NCI-H510A (cell line): ENCODE results near the gene CCDC144A.
"Not testable (repeated sequence)": the region's sequence is repeated elsewhere in the genome, so short reads cannot be mapped to it uniquely, and the experiment has no call there.

Experiments used
- DNase-seq: peaks from one replicate; lab custom pipeline; 2025; lab: John Stamatoyannopoulos, UW

The CCDC144A gene

DNA sequence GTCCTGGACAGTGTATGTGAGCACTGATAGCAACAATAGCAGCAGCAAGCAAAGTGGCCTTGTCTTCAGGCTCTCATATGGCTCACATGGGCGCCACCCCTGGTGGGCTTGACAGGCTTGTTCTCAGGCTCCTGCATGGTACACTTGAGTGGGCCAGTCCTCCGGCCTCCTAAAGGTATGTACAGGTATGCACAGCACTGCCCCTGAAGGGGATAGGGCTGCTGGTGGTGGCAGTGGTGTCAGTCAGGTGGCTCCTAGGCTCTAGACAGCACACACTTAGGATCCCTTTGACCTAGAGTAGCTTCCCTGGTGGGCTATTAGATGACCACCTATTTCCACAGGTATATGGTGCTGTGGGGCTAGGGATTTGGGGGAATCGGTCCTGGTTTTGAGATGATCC, 67.5 kb downstream of the CCDC144A start:
- DNase-seq, result not testable (repeated sequence)

DNA sequence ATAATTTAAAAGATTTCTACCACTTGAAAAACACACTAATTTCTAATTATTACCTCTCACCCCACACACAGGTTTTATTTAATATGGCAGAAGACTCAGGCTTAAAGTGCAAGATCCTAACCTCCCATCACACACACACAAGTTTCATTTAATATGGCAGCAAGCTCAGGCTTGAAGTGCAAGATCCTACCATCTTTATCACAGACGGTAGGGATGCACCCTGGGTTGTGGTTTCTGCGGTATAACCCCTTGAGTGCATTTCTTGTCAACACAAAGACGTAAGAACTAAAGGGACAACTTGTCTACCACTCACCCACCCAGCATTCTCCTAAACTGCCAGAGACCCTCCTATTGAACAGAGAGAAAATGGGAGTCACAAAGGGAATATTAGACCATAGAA, 68.1 kb downstream of the CCDC144A start:
- not testable (repeated sequence) for DNase-seq

DNA sequence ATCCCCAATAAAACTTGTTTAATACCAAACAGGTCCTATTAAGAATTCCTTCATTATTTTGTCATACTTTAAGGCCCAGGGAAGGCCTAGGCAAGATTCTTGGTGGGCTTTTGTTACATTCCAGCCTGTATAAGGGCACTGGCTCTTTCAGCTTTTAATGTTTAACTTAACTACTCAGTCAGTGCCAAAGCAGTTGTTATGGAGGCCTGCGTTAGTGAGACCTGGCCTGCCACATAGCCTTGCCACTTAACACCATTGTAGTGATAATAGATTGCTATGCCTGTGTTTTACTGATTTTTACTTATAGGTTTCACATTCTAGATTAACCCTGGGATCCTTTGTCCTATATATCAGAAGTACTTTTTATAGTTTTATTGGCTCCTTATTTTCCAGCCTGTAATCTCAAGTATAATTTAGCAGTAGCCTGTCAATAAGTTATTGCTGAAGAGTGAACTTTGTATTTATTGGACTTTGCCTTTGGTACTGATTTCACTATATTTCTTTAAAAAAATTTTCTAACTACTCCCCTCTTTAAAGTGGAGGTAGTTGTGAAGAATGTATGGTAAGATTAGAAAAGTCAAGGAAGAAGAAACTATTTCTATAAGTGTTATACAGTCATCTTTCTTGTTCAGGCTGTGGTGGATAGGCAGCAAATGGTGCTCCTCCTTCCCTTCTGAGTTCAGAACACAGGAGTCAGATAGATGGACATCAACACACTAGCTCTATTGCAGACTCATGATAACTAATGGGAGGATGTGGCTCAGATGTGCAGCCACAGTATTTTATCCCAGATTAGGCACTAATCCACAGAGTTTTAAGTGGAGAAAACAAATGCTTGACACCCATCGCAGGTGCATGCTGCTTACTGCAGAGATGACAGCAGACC, 78.5 kb downstream of the CCDC144A start:
- not testable (repeated sequence) for DNase-seq

DNA sequence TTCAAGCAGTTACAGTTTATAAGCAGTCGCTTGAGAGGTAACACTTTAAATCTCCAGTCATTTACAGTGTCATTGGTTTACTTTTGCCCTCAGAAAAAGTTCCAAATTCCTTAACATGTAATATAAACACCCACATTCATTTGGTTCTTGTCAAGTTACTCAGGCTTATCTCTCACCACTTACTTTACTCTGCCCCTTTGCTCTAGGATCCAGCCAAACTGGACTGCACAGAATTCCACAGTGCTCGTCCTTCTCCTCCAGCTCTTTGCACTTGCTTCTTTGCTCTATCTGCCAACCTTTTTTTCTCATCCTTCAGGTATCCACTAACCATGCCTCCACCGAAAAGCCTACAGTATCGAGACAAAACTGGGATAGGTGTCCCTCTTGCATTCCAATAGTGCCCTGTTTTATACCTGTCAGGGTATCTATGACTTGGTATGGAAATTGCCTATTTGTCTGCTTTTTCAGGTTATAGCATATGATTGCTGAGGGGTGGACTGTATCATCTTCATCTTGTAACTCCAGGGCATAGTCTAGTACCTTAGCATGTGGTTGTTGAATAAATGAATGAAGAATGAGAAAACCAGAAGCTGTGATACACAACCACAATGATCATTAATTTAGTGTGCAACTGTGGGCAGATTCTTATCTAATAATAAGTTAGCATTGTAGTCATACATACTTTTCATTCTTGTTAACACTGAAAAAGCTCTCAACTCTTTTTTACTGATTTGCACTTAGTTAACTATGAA, 82.5 kb downstream of the CCDC144A start:
- not testable (repeated sequence) for DNase-seq

DNA sequence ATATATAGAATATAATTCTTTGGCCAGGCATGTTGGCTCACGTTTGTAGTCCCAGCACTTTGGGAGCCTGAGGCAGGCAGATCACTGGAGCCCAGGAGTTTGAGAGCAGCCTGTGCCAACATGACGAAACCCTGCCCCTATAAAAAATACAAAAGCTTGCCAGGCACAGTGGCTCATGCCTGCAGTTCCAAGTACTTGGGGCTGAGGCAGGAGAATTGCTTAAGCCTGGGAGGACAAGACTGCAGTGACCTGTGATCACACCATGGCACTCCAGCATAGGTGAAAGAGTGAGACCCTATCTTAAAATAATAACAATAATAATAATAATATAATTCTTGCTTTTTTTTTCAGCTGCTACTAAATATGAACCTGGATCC, 83.1 kb downstream of the CCDC144A start:
- not testable (repeated sequence) for DNase-seq

DNA sequence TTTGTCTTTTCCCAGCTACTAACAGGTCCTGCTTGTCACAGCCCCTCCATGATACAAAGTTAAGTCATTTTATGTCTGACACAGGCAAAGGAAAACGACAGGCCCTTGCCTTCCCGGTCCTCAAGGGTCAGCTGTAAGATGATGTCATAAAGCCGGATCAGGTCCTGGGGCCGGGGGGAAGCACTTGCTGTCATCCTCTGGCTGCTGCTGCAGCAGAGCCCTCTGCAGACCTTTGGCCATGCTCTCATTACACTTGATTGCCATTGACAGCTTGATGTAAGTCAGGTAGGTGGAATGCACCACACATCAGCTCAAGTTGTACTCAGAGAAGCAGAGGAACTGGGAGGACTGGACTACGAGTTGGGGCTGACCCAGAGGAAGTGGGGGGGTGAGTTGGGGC, 97.8 kb downstream of the CCDC144A start:
- DNase-seq, result not testable (repeated sequence)

DNA sequence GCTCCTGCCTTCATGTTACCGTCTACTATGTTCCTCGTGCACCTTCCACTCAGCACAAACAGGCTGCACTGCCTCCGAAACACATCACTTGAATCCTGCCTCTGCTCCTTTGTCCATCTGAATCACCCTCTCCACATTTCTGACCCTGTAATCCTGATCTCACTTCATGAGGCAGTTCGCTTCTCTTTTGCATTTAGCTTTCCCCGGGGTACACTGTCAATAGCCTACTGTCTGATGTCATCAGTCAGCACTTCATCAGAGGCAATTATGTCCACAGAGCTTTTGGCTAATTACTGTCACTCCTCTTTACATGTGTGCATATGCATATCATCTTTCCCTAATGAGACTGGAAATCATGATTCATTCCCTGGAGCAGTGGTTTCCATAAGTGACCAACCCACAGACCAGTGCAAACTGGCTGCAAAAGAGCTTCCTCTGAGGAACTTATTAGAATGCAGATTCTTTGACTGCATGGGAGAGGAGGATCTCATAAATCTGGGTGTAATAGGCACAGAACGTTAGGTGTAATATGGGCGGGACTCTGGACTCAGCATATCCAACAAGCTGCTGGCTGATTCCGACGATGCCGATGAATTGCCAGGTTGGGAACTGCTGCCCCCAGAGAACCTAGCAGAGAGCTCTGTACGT, 99.0 kb downstream of the CCDC144A start:
- not testable (repeated sequence) for DNase-seq

DNA sequence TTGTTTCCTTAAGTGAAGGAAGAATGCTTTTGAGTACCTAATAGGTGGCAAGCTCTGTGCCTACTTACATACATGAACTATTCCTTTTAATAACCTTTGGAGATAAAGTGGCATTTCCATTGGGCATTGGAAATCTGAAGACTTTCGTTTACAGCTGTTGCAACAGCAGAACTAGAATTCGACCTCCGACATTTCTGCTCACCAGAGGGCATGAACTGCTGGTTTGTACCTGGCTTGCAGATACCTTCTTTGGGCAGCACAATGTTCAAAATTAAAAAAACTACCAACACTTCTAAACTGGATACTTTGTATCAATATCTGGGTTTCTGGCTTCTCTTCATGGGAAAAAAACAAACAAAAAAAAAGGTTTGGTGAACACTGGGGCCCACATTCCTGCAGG, 99.6 kb downstream of the CCDC144A start:
- DNase-seq, result not testable (repeated sequence)

DNA sequence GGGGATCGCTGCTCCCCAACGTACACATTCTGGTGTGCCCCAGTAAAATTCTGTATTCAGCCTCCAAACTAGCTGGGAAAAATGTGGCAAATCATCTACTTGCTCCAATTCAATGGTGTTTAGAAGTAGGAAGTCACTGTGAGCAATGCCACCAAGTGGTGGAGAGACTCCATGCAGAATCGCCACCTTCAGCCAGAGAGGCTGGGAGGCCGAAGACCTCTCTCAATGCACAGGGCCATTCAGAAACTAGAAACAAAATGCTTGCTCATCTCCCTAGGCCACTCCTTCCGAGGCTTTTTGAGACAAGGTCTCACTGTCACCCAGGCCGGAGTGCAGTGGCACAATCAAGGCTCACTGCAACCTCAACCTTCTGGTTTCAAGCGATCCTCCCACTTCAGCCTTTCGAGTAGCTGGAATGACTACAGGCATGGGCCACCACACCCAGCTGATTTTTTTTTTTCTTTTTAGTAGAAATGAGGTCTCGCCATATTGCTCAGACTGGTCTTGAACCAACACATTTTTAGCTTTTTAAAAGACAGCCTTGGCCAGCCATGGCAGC, 100.4 kb downstream of the CCDC144A start:
- not testable (repeated sequence) for DNase-seq

DNA sequence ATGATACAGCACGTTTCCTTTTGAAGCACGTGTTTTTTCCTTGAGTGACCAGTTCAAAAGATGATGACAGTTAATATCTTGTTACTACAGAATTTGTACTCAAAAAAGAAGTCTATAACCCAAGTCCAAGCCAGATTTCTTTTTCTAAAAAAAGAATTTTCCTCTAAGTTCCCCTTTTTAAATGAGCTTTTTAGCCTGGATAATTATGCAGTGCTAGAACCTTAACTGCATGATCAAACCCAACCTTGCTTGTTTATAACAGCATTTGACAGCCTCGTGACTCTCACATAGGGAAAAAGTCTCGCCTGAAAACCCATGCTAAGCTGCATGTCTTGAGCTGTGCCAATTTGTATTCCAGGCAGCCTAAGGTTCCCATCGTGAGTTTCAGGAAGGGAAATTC, 104.2 kb downstream of the CCDC144A start:
- not testable (repeated sequence) for DNase-seq

DNA sequence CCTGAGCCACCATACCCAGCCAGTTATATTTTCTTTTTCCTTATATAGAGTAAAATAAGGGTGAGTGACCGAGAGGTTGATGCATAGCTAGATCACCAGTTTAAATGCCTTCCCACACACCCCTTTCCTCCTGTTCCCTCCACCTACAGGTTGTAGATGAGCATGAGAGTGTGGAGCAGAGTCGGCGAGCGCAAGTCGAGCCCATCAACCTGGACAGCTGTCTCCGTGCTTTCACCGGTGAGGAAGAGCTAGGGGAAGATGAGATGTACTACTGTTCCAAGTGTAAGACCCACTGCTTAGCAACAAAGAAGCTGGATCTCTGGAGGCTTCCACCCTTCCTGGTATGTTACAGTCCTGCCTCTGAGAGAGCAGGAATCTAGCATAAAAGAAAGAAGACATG, 105.9 kb downstream of the CCDC144A start:
- DNase-seq, result not testable (repeated sequence)

DNA sequence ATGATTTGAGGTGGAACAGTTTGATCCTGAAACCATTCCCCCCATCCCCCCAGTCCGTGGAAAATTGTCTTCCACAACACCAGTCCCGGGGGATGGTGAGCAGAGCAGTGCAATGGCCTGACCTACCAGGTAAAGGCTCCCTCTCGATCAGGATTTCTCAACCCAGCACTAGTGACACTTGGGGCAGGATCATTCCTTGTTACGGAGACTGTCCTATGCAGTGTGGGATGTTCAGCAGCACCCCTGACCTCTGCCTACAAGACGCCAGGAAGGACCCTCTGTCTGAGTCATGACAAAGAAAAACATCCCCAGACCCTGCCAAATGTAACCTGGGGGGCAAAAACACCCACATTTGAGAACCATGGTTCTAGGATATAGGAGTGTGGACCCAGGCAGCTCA, 114.8 kb downstream of the CCDC144A start:
- not testable (repeated sequence) for DNase-seq

DNA sequence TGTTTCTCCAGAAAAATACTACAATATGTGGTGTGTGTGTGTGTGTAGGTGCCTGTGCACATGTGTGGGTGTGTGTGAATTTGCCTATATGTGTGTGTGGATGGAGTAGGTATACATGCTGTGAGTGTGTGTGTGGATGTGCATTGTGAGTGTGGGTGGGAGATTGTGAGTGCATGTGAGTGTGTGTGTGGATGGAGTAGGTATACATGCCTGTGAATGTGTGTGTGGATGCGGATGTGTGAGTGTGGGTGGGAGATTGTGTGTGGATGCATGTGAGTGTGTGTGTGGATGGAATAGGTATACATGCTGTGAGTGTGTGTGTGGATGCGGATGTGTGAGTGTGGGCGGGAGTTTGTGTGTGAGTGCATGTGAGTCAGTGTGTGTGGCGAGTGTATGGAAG, 116.6 kb downstream of the CCDC144A start:
- DNase-seq, result not testable (repeated sequence)

DNA sequence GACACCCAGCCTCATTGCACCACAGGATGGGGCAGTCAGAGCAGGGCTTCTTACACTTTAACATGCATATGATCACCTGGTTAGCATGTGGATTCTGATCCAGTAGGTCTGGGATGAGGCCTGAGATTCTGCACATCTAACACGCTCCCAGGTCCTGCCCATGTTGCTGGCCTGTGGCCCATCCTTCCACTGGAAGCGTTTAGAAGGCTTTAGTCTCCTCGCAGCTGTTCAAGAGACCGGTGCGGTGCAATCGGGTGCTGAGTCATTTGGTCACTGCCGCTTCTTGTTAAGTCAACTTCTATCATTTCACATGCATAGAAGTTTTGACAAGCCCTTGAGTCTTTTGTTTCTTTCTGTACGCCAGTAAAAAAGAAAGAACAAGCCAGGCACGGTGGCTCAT, 117.6 kb downstream of the CCDC144A start:
- DNase-seq, result not testable (repeated sequence)

DNA sequence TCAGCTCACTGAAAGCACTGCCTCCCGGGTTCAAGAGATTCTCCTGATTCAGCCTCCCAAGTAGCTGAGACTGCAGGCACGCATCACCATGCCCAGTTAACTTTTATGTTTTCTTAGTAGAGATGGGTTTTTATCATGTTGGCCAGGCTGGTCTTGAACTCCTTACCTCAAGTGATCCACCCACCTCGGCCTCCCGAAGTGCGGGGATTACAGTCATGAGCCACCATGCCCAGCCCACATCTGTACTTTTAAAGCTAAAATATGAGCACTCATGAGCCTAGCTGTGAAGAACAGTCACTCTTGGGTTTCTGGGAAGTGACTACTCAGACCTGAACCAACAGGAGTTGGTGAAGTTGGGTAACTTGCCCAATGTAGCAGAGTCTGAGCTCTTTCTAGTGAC, 120.2 kb downstream of the CCDC144A start:
- not testable (repeated sequence) for DNase-seq

DNA sequence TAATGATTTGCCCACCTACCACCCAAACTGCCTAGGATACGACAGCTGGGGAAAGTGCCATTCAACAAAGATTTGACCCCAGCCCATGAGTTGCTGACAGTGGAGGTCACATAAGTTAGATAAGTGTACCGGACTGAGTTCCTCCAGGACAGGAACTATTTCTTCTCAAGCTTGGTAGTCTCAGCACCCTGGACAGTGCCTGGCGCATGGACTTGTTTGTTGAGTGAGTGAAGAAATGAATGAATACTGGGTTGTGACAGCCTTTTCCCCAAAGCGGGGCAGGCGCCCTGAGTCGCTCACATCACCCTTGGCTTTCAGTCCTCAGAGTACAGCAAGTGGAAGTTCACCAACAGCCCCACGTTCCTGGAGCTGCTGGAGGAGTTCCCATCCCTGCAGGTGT, 122.1 kb downstream of the CCDC144A start:
- DNase-seq, result not testable (repeated sequence)

DNA sequence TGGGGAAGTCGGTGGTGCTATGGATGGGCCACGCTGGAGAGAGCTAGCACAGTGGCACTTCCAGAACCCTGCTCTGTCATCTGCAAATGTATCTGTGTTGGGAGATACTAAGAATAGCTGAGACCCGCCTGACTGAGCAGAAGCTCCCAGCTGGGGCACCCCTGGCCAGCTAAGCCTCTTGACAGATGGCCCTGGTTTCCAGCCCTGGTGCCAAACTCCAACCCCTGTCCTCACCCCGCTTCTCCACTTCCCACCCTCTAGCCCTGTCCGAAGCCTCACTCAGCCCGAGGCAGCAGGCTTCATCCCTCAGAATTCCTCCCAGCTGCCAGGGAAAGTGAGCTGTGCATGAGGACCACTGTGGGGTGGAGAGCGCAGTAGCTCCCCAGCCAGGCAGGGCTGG, 124.4 kb downstream of the CCDC144A start:
- no peak for DNase-seq

DNA sequence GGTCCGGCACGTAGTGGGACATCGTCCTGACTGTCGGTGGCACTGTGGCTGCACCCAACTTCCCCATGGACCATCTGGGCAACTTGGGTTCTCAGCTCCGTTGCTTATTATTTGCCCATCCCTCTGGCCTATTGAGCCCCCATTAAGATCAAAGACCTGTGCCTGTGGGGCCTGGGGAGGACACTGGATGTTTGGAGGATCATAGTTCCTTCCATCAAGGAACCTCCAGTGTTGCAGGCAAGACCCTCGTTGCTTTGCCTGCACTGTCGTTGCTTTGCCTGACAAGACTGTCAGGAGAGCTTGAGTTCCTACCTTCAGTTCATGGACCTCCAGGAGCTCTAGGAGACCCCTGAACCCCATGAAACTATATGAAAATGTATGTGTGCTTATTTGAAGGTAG, 127.2 kb downstream of the CCDC144A start:
- DNase-seq, result no peak

DNA sequence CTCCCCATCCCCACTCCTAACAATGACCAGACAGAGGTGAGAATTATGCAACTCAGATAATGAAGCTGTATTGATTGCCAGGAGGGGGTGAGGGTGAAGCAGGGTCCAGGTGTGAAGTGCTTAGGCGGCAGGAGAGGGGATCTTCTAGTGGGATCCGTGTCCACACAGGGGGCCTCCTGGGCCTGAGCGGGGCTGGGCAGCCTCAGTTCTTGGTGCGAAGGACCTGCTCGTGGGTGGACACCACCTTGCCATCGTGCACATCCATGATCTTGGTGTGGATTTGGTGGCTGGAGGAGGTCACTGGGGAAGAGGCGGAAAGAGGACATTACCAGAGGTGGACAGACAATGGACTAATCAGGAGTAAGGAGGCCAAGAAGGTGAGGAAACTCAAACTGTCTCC, 127.9 kb downstream of the CCDC144A start:
- not testable (repeated sequence) for DNase-seq

DNA sequence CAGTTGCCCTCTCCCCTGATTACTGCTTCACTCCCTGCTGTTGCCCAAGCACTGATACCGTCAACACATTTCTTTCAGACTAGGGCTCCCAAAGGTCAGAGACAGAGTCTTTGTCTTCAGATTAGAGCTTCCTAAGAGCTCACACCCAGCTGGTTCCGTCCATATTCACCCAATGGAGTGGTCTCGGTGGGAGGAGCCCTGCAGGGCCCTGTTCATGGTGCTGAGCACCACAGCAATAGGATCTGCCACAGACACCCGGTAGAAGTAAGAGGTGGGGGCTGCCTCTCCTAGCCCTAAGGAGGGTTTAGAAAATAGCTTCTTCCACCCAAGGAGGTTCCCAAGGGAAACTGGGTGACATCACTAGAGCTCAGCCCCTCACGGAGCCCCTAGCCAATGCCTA, 128.3 kb downstream of the CCDC144A start:
- no peak for DNase-seq

DNA sequence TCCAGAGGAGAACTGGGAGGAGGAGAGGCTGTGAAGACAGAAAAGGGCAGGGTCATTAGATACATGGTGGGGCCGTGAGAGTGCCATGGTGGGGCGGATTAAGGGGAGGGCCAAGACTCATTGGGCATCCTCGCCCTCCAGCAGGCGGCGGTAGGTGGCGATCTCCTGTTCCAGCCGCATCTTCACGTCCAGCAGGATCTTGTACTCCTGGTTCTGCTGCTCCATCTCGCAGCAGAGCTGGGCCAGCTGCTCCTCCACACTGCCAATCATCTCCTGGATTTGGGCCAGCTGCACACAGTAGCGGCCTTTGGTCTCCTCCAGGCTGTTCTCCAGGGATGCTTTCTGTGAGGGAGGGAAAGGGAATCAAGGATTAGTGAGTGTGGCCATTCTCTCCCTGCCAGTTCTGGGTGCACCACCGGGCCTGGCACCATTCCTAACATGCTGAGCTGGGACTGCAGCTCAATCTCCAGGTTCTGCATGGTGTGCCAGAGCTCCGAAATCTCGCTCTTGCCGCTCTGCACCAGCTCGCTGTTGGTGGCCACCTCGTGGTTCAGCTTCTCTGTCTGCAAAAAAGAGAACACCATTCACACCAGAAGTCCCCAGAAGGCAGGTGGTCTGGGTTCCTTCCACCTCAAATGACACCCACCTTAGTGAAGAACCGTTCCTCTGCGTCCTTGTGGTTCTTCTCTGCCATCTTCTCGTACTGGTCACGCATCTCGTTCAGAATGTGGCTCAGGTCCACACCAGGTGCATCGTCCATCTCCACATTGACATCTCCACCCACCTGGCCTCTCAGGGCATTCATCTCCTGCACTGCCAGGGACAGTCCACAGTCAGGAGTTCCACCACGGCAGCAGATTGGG, 129.0 kb downstream of the CCDC144A start:
- no peak for DNase-seq
